ENCODE data around the gene ENKD1. TPM values are rescaled to one million over a fixed set of nuclear protein-coding genes. Genes with fewer than 3 reads are reported as not detected.

Gene ENKD1
- total RNA-seq, 3 donors from 2014 or later: 18.6 to 21.0 (median 20.1) TPM

GRCh38 chr16:67665598-67665997 lies 952 bp downstream of the ENKD1 start:
- no peak for TF ChIP-seq CTCF (IDR thresholded peaks at IDR 0.05)
- no peak for TF ChIP-seq POLR2AphosphoS5 (IDR thresholded peaks at IDR 0.05)
- TF ChIP-seq POLR2A (IDR thresholded peaks at IDR 0.05): no peak
- DNase-seq (ENCODE audit: low spot score in 2 of 2): no peak

DNA sequence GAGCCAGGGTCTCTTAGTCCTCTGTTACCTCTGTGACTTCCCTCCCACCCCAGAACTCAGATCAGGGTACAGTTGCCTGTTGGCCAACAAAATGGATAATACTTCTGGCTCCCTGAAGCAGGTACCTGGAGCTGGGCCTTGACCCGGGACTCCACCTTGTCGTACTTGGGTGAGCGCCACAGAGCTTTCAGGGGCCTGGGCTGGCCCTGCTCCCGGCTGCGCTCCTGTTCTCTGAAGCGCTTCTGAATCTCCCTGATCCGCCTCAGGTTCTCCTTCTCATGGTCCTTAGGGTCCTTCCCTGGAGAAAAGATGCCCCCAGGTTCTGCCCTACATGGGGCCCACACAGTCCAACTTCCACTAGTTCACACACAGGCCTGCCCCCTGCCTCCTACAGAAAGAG lies 1.7 kb downstream of the ENKD1 start:
- Histone ChIP-seq H3K27me3 (no peaks in the 10 kb centered on the region), H3K27ac (no peak overlapping the region), H3K4me3 (no peak overlapping the region), H3K4me1 (peaks cover 14 to 18% of the 10 kb centered on the region in 2 donors), H3K9me3 (no peaks in the 10 kb centered on the region), H3K36me3 (no peaks in the 10 kb centered on the region)
- TF ChIP-seq CTCF (IDR thresholded peaks at IDR 0.05) (no peak), POLR2AphosphoS5 (IDR thresholded peaks at IDR 0.05) (no peak), POLR2A (IDR thresholded peaks at IDR 0.05) (no peak)
- DNase-seq (ENCODE audit: low spot score in 2 of 2): no peak
- intact Hi-C loops (cut with DNase I; ENCODE audit: low total_unique reads): loop anchor here (10.0 kb wide), 1 partner anchor 140 kb away; the partner anchor contains the start of genes RANBP10 and TSNAXIP1

More at GRCh38 chr16:67665598-67665997, 952 bp downstream of the ENKD1 start:
- Histone ChIP-seq H3K27me3 (no peaks in the 10 kb centered on the region), H3K4me3 (peak overlapping the region; percentile 73 to 99 (median 93)), H3K9me3 (no peaks in the 10 kb centered on the region), H3K4me1 (peaks cover 14 to 18% of the 10 kb centered on the region in 2 donors), H3K36me3 (no peaks in the 10 kb centered on the region), H3K27ac (no peak overlapping the region)
- intact Hi-C loops (cut with DNase I; ENCODE audit: low total_unique reads): loop anchor here (10.0 kb wide), 1 partner anchor 139 kb away; the partner anchor contains the start of genes RANBP10 and TSNAXIP1

- Histone ChIP-seq H3K36me3 (no peaks in the 10 kb centered on the region), H3K4me1 (peaks cover 18 to 21% of the 10 kb centered on the region in 2 donors), H3K27ac (no peak overlapping the region), H3K27me3 (no peaks in the 10 kb centered on the region), H3K4me3 (no peak overlapping the region), H3K9me3 (no peaks in the 10 kb centered on the region)
- DNase-seq (ENCODE audit: low spot score in 2 of 2): no peak
- no peak for TF ChIP-seq POLR2AphosphoS5 (IDR thresholded peaks at IDR 0.05)
- TF ChIP-seq CTCF (IDR thresholded peaks at IDR 0.05): no peak
- TF ChIP-seq POLR2A (IDR thresholded peaks at IDR 0.05): no peak
- intact Hi-C loops (cut with DNase I; ENCODE audit: low total_unique reads): loop anchor here (10.0 kb wide), 1 partner anchor 141 kb away; the partner anchor contains the start of genes RANBP10 and TSNAXIP1
Measured at GRCh38 chr16:67664258-67664657, 2.3 kb downstream of the ENKD1 start.

DNA sequence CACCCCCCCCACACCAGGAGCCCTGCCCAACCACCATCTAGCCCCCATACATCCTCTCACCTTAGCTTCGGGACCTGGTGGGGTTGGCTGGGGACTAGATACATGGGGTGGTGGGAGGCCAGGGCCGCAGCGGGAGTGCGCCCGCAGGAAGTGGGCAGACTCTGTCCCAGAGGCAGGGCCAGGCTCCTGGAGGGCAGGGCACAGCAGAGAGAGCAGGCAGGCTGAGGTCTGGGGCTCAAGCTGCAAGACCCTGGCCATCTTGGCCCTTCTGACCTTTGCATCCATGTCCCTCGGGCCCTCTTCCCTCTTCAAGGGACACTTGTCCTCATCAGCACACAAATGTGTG lies 2.7 kb downstream of the ENKD1 start:
- Histone ChIP-seq H3K36me3 (no peaks in the 10 kb centered on the region), H3K4me1 (peaks cover 20 to 25% of the 10 kb centered on the region in 2 donors), H3K27ac (no peak overlapping the region), H3K4me3 (no peak overlapping the region), H3K27me3 (no peaks in the 10 kb centered on the region), H3K9me3 (no peaks in the 10 kb centered on the region)
- TF ChIP-seq POLR2AphosphoS5 (IDR thresholded peaks at IDR 0.05) (no peak), CTCF (IDR thresholded peaks at IDR 0.05) (no peak), POLR2A (IDR thresholded peaks at IDR 0.05) (no peak)
- DNase-seq (ENCODE audit: low spot score in 2 of 2): no peak
- intact Hi-C loops (cut with DNase I; ENCODE audit: low total_unique reads): loop anchor here (10.0 kb wide), 1 partner anchor 141 kb away; the partner anchor contains the start of genes RANBP10 and TSNAXIP1

DNA sequence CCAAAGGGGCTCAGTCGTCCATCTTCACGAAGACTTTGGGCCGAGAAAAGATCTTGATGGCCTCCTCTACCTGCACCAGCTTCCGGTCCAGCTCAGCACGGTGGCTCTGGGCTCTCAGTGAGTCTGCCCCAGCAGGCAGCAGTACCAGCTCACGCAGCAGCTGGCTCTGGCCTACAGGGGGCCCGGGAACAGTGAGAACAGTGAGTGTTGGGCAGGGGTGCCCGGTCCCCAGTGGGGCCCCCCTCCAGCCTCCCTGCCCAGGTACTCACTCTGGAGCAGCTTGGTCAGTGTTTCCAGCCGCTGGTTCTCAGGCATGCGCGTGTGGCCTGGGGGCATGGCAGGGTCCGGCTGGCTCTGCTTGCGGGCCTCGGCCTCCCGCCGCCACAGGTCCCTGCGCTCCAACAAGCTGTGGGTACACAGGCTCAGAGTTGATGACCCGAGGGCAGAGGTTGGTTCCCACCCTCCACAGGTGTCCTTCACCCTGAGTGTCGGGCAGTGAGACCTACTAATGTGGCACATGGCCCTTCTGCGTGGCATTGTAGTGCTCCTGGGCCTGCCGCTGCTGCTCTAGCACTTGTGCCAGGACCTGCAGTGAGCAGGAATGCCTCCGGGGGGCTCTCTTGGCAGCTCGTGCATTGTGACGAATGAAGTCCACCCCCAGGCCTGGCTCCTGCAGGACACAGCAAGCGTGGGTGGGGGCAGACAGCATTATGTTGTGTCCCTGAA lies 3.2 kb downstream of the ENKD1 start:
- Histone ChIP-seq H3K36me3 (no peaks in the 10 kb centered on the region), H3K27ac (no peak overlapping the region), H3K27me3 (no peaks in the 10 kb centered on the region), H3K4me1 (peaks cover 20 to 25% of the 10 kb centered on the region in 2 donors), H3K4me3 (no peak overlapping the region), H3K9me3 (no peaks in the 10 kb centered on the region)
- TF ChIP-seq POLR2A (IDR thresholded peaks at IDR 0.05) (no peak), POLR2AphosphoS5 (IDR thresholded peaks at IDR 0.05) (no peak), CTCF (IDR thresholded peaks at IDR 0.05) (no peak)
- no peak for DNase-seq (ENCODE audit: low spot score in 2 of 2)
- intact Hi-C loops (cut with DNase I; ENCODE audit: low total_unique reads): loop anchor here (10.0 kb wide), 1 partner anchor 141 kb away; the partner anchor contains the start of genes RANBP10 and TSNAXIP1
